Measurements from ENCODE around the gene INPP5A.
"Not testable (repeated sequence)": the region's sequence is repeated elsewhere in the genome, so short reads cannot be mapped to it uniquely, and the experiment has no call there.

Gene INPP5A

DNA sequence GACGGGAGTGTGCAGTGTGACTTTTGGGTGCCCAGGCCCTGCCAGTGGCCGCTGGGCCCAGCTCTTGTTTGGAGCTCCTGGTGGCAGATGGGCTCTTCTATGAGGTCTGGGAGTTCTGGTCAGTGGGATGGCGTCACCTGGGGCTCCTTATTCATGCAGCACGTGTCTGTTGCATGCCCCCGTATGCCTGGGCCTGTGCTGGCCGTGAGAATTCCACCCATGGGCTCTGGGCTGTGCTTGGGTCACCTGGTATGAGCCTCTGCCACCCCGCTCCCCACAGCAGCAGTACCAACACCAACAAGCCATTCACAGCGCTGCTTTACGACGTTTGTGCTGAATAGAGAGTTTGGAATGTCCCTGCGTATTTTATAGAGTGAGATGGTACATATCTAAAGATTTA, 27.1 kb downstream of the INPP5A start:
- FAIRE-seq, result no peak

GRCh38 chr10:132565516-132566209, 28.1 kb downstream of the INPP5A start:
- no peak for FAIRE-seq

DNA sequence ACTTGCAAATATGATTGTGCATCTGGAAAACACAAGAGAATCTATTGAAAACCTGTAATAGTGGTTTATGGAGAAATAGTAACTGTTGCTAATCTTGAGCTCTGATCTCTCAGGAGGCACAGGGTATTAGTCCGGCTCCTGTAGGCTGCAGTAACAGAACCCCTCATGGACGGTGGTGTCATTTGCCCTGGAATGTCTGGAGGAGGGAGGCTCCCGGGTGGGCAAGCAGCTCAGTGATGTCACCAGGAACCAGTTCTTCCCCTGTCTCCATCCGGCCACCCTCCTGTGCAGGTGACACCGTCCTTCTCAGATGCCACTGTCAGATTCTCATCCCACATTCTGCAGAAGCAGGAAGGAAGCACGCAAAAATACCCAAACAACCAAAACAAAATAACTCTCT, 29.3 kb downstream of the INPP5A start:
- FAIRE-seq, result no peak

- no peak for FAIRE-seq
Measured at GRCh38 chr10:132570265-132570664, 32.7 kb downstream of the INPP5A start.

DNA sequence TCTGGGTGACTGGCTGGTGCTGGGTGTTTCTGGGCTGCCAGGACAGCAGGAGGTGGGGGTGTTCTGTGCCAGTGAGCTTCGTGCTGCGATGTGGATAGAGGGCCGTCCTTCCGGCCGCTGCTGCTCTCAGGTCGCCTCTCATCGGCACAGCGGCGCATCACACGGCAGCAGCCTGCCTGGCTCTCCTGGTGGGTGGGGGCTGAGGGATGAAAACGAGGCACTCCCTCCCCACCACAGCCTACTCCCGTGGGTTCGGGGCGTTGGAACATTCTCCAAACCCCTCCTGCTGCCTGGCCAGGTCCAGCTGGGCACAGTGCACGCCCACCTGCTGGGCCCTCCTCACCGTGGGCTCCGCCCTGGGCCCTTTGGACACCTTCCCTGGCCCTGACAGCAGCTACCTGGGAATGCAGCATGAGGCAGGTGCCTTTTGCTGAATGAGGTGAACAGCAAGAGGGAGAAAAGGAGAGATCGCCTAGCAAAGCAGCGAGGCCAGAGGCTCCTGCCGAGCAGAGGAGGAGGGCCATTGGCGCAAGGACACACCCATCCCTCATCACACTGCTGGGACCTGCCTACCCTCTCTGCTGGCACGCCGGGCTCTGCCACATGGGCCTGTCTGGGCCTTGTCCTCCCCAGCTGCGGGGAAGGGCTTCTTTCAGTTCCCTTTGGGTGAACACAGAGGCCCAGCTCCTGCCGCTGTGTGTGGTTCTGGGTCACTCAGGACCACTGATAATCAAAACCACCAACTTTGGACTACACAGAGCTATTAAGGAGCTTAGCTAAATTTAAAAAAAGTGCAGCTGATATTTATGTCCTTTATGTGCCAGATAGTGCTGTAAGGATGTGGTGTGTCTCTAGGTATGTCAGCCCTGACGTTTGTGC, 33.4 kb downstream of the INPP5A start:
- FAIRE-seq, result no peak

DNA sequence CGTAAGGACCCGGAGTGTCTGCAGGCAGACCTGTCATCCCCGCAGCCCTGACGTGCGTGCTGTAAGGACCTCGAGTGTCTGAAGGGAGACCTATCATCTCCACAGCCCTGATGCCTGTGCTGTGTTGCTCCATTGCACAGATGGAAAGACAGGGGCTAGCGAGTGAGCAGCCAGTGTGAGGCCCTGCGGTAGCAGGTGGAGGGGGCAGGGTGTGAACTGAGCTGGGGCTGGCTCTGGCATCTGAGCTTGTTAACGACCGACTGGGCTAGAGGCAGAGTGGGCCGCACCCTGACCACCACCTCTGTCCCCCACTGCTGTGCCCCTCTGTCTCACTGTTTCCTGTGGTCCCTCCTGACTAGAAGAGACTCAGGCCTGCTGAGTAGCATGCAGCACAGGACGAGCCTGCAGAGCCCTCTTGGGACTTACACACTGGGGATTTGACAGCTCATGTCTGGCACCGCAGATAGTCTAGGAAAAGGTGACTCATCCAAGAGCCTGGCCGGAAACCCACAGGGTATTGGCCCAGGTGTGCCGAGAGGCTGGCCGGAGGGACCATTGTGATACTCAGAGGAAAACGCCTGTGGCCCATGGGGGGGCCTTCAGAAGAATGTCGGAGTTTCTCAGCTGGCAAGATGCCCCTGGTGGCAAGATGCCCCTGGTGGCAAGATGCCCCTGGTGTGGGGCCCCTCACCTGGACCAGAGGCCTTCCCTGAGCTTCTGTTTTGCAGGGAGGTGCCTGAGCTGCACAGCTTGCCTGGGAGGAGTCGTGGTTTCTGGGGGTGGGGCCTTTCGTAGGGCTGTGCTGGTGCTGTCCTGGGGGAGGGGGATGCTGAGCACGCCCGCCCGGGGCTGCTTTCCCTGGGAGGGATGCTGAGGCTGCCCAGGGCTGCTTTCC, 34.3 kb downstream of the INPP5A start:
- FAIRE-seq, result no peak

DNA sequence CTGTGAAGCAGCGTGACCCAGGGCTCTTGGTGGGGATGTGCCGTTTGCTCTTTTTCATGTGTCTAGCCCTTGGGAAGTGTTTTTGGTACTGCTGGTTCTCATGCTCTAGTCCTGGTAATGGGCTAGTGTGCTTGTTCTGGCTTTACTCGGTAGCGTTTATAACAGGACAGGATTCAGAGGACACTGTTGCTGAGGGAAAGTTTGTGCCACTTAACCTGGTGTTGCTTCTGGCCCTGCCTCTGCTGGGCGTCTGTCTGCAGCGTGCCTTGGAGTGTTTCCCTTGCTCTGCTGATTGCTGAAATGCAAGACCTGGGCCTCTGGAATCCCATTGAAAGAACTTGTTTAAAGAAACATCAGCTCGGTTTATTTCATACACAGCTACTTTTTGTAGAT, 35.0 kb downstream of the INPP5A start:
- no peak for FAIRE-seq

DNA sequence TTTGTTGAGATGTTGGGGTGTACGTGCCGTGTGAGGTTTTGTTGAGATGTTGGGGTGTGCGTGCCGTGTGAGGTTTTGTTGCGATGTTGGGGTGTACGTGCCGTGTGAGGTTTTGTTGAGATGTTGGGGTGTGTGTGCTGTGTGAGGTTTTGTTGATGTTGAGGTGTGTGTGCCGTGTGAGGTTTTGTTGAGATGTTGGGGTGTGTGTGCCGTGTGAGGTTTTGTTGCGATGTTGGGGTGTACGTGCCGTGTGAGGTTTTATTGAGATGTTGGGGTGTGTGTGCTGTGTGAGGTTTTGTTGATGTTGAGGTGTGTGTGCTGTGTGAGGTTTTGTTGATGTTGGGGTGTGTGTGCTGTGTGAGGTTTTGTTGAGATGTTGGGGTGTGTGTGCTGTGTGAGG, 35.4 kb downstream of the INPP5A start:
- not testable (repeated sequence) for FAIRE-seq

GRCh38 chr10:132574288-132574687, 36.7 kb downstream of the INPP5A start:
- FAIRE-seq, result no peak

DNA sequence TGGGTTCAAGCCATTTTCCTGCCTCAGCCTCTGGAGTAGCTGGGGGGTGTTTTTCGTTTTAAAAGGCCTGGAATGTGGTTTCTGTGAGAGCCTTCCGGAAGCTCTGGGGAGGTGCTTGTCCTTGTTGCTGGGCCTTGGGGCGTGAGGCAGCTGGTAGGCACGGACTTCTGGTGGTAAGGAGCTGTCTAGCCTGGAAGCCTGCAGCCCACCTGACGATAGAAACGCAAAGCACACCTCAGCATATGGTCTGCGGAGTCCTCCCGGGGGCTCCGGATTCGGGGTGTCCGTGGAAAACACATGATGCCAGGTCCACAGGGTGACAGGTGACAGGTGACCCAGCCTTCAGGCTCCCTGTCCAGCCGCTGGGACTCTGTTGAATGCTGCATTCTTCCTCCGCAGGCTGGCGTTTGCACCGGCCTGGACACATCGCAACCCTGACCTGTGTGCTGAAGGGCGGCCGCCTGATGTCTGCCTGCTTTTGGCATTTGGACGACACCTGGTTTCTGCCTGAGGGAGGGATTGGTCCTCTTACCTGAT, 37.3 kb downstream of the INPP5A start:
- no peak for FAIRE-seq

- FAIRE-seq, result no peak
Measured at GRCh38 chr10:132575320-132576201, 38.0 kb downstream of the INPP5A start.

GRCh38 chr10:132576671-132577349, 39.2 kb downstream of the INPP5A start:
- FAIRE-seq, result no peak

- FAIRE-seq, result no peak
Measured at GRCh38 chr10:132577350-132578003, 39.9 kb downstream of the INPP5A start.

DNA sequence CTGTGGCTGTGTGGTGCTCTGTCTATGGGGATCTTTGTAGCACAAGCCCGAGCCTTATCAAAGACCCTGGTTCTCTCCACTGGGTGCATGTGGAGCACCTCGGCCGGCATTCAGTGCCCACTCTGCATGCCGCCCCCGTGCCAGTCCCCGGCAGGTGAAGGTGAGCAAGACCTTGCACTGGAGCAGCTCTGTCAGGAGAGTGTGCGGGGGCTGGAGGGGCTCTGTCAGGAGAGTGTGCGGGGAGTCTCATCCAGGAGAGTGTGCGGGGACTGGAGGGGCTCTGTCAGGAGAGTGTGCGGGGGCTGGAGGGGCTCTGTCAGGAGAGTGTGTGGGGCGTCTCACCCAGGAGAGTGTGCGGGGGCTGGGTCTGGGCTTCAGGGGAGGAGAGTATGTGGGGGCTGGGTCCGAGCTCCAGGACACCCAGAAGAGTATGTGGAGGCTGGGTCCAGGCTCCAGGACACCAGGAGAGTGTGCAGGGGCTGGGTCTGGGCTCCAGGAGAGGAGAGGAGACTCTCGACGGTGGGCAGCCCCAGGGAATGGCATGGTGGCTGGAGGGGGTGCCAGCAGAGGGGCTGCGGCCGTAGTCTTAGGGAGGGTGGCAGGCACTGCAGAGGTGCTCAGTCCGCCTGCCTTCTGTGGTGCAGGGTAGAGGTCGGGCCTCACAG, 40.8 kb downstream of the INPP5A start:
- FAIRE-seq, result no peak

DNA sequence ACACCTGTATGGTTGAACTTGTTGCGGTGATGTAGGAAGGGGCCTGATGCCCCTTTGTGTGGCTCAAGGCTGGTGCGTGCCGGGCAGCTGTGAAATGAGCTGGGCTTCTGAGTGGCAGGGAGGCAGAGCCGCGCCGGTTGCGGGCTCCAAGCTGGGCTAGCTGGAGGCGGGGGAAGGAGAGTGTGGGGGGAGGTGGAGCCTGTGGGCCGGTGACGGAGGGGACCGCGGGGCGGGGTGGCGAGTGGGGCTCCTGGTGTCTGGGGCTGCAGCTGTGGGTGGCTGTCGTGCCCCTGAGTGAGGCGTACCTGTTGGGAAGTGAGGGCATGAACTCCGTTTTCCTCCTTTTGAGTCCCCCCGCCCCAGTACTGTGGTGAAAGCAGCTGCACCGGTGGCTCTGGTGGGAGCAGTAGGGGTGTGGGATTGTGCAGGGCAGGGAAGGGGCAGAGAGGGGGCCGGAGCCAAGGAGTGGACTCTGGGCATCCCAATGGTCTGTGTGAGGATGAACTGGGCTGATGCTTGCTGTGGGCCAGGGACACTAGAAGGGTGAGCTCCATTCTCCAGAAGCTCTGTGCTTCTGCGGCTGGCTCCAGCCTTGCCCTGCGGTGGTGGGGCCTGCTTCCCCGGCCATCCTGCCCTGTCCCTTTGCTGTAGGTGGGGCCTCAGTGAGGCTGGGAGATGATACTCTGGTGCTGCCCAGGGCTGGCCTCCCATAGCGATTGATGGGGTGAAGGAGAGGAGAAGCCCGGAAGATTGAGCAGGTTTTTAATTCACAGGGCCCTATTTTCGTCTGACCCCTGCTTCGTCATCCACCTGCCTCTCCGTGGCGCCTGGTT, 41.7 kb downstream of the INPP5A start:
- FAIRE-seq, result no peak

GRCh38 chr10:132580143-132580542, 42.6 kb downstream of the INPP5A start:
- FAIRE-seq, result no peak

GRCh38 chr10:132580617-132581016, 43.0 kb downstream of the INPP5A start:
- FAIRE-seq, result no peak

- FAIRE-seq, result no peak
Measured at GRCh38 chr10:132582137-132582536, 44.5 kb downstream of the INPP5A start.

DNA sequence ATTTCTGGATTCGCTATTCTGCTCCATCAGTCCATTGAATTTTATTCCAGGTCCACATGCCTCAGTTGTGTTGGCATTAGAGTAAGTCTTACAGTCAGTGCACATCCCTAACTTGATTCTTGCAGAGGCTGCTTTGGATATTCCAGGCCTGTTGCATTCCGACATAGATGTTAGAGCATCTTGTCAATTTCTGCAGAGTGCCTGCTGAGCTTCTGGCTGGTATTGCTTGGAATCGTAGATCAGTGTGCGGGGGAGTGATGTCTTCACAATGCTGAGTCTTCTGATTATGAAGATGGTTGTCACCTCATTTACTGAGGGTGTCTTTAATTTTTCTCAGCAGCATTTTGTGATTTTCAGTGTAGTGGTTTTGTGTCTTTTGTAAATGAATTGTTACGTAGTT, 45.2 kb downstream of the INPP5A start:
- FAIRE-seq, result no peak
